Measurements from ENCODE around the gene ZP1.

ZP1 gene

GRCh38 chr11:60858236-60858635 lies 9.1 kb upstream of the ZP1 start:
- no peak for DNase-seq (ENCODE audit: low read depth in 2 of 3, low spot score in 1 of 3)

GRCh38 chr11:60858731-60859464 lies 8.4 kb upstream of the ZP1 start:
- no peak for DNase-seq (ENCODE audit: low read depth in 2 of 3, low spot score in 1 of 3)

GRCh38 chr11:60859616-60860250 lies 7.6 kb upstream of the ZP1 start:
- DNase-seq (ENCODE audit: low read depth in 2 of 3, low spot score in 1 of 3) = no peak

DNA sequence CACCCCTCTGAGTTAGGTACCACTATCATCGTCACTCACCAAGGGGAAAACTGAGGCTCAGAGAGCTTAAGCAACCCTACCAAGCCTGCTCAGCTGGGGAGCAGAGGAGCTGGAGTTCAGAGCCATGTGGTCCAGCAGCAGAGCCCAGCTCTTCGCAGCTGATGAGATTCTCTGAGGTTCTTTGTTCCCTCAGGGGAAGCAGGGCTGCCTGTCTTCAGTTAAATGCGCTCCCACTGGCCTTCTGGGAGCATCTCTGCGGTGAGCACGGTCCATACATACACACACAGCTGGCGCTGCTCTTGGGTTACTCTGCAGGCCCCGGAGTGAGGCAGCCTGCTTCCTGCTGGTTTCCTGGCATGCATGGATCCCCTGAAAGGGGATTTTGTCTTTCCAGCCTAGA lies 6.4 kb upstream of the ZP1 start:
- no peak for DNase-seq (ENCODE audit: low read depth in 2 of 3, low spot score in 1 of 3)

DNA sequence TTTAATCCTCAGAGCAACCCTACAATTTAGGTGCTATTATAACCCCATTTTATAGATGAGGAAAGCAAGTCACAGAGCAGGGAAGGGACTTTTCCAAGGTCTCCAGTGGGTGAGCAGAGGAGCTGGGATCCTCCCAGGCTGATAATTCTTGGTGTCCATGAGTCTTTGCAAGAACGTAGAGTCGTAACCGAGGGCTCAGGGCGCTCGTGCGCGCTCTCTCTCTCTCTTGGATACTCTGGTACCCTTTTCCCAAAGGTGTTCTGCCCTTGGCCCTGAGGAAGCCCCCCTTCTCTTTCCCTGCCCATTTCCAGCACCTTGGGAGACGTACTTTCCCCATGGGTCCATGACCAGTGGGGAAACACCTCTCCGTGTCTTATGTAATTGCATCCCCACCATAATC lies 5.2 kb upstream of the ZP1 start:
- DNase-seq (ENCODE audit: low read depth in 2 of 3, low spot score in 1 of 3) = no peak

DNA sequence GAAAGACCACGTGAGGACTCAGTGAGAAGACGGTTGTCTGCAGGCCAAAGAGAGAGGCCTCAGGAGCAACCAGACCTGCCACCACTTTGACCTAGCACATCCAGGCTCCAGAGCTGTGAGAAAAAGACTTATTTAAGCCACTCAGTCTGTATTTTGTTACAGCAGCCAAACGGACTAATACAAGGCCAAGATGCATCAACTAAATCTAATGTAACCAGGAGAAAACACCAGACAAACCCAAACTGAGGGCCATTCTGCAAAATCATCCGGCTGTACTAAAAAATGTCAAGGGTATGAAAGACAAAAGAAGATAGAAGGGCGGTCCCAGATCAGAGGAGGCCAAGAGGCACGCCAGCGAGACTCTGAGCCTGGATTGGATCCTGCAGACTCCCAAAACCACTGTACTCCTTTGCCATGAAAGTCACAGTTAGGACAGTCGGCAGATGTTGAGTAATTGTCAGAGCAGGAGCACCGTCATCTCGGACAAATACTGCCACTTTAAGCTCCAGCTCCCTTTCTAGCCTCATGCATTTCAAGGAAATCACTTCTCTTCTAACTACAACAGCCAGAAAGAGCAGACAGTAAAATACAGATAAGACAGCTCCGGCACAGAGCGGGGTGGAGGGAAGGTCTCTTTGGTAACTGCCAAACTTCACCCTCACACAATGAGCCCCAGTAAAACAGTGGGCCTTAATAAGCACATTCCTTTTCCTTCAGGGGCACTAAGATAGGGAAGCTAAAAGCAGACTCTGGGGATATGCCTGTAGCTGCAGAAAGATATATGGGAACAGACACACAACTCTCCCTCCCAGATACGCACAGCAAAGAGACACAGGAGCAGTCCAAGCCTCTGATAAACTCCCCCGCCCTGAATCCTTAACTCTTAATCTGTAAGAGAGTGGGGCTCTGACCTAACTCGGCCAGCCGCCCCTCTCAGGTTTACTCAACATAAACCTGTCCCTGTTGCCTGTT lies 3.5 kb upstream of the ZP1 start:
- no peak for DNase-seq (ENCODE audit: low read depth in 2 of 3, low spot score in 1 of 3)

GRCh38 chr11:60864856-60865513 lies 2.4 kb upstream of the ZP1 start:
- no peak for DNase-seq (ENCODE audit: low read depth in 2 of 3, low spot score in 1 of 3)

DNA sequence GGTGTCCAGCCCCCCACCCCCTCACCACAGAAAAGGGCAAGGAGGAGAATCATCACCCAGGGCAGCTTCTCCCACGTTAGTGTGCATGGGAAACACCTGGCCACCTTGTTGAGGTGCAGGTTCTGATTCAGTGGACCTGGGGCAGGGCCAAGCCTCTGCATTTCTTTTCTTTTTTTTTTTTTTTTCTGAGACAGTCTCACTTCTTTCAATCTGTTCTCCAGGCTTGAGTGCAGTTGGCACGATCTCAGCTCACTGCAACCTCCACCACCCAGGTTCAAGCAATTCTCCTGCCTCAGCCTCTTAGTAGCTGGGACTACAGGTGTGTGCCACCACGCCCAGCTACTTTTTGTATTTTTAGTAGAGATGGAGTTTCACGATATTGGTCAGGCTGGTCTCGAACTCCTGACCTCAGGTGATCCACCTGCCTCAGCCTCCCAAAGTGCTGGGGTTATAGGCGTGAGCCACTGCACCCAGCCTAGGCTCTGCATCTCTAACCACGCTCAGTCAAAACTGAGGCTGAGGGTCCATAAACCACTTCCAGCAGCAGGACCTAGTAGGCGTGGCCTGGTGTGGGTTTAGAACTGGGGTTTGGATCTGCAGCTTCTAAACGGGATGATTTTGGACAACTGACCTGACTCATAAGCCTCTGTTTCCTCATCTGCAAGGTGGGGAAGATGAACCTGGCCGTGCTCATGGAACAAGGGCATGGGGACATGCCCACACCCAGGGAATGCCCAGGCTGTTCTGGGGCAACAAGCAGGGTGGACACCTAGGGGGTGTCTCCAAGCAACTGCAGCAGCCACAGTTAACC lies 734 bp downstream of the ZP1 start:
- no peak for DNase-seq (ENCODE audit: low read depth in 2 of 3, low spot score in 1 of 3)

GRCh38 chr11:60868682-60869450 lies 1.5 kb downstream of the ZP1 start:
- DNase-seq (ENCODE audit: low read depth in 2 of 3, low spot score in 1 of 3) = no peak

- no peak for DNase-seq (ENCODE audit: low read depth in 2 of 3, low spot score in 1 of 3)
Measured at GRCh38 chr11:60869451-60869825, 2.1 kb downstream of the ZP1 start.

- no peak for DNase-seq (ENCODE audit: low read depth in 2 of 3, low spot score in 1 of 3)
Measured at GRCh38 chr11:60870276-60870675, 2.9 kb downstream of the ZP1 start.

- DNase-seq (ENCODE audit: low read depth in 2 of 3, low spot score in 1 of 3) = no peak
Measured at GRCh38 chr11:60870733-60871377, 3.5 kb downstream of the ZP1 start.

- no peak for DNase-seq (ENCODE audit: low read depth in 2 of 3, low spot score in 1 of 3)
Measured at GRCh38 chr11:60871378-60872061, 4.2 kb downstream of the ZP1 start.

GRCh38 chr11:60872124-60872960 lies 5.0 kb downstream of the ZP1 start:
- no peak for DNase-seq (ENCODE audit: low read depth in 2 of 3, low spot score in 1 of 3)

- DNase-seq (ENCODE audit: low read depth in 2 of 3, low spot score in 1 of 3) = no peak
Measured at GRCh38 chr11:60872961-60873524, 5.7 kb downstream of the ZP1 start.

- no peak for DNase-seq (ENCODE audit: low read depth in 2 of 3, low spot score in 1 of 3)
Measured at GRCh38 chr11:60873533-60873932, 6.2 kb downstream of the ZP1 start.

Measured in stimulated activated CD4-positive, alpha-beta T cell treated with anti-CD3 and anti-CD28 coated beads, Interleukin-12 subunit alpha, Interleukin-12 subunit beta, amount 100 ng/mL, for 48 hours (primary cell).